K562 (cell line): ENCODE data around the gene PLA2G4D. TPM values are rescaled to one million over a fixed set of nuclear protein-coding genes. Genes with fewer than 3 reads are reported as not detected.

Experiments
- ATAC-seq: fragments of 200-7000 bp; cut with Tn5 transposase; 3 replicates; pipeline ENCODE4 v1.9.1; 2020; ENCODE audit warnings: moderate library complexity
- BruUV-seq: library from RNA; stranded (reverse); fragments of 400-500 nt; replicated peaks from 2 replicates; lab custom pipeline; 2021; lab: Mats Ljungman, UMichigan
- CTCF ChIA-PET: fragments of 300-600 bp; formaldehyde crosslinking; extraction: SDS; loops from one replicate; lab custom pipeline; 2021; ENCODE audit warnings: low intra/inter-chr PET ratio; lab: Yijun Ruan, JAX
- POLR2A ChIA-PET: fragments of 300-600, 350-650 bp; sonication (Branson Sonifier 250); formaldehyde crosslinking; extraction: SDS; loops from one replicate; lab custom pipeline; 2021; ENCODE audit warnings: antibody characterized with exemption, inconsistent platforms; lab: Yijun Ruan, JAX
- DNase-seq, 4 experiments: peaks; one replicate each; pipeline versions ENCODE4 v3.0.0 to v3.0.0-alpha.2; 2011 to 2018; ENCODE audit warnings: low spot score in 3 of 4, mixed read lengths in 3 of 4; ENCODE audit errors: extremely low read depth in 1 of 4
- FAIRE-seq: peaks from 2 replicates; lab custom pipeline; 2011; peaks lifted over from hg19 to GRCh38; lab: Jason Lieb, UNC
- H2AFZ ChIP-seq: 2 replicates; pipeline ENCODE4 v1.6.0; 2011; ENCODE audit warnings: low read depth, low read length, control low read depth, inconsistent platforms
- H3K27ac ChIP-seq: fragments of 200-600 bp; 3 replicates; pipeline ENCODE4 v1.8.0; 2011; ENCODE audit warnings: low read depth, mild to moderate bottlenecking, control low read depth, inconsistent platforms, low read length, moderate library complexity, mixed read lengths; ENCODE audit errors: extremely low read depth
- H3K27me3 ChIP-seq, 2 experiments: fragments of 300-600 bp in 1 of 2; 2 replicates in 1 of 2; 3 replicates in 1 of 2; pipeline versions ENCODE4 v1.6.0 to v1.8.0; 2011; ENCODE audit warnings: inconsistent platforms in 2 of 2, low read length in 2 of 2, mild to moderate bottlenecking in 1 of 2, mixed read lengths in 1 of 2, moderate library complexity in 1 of 2; ENCODE audit not compliant: control insufficient read depth in 2 of 2, insufficient read depth in 2 of 2
- H3K36me3 ChIP-seq: fragments of 300-600 bp; 3 replicates; pipeline ENCODE4 v1.8.0; 2011; ENCODE audit warnings: mild to moderate bottlenecking, low read length, inconsistent platforms; ENCODE audit not compliant: control insufficient read depth, insufficient read depth
- H3K4me1 ChIP-seq, 2 experiments: fragments of 200-600 bp in 1 of 2; replicated peaks in 1 of 2; 2 replicates in 1 of 2; 3 replicates in 1 of 2; pipeline versions ENCODE4 v1.5.1 to v1.8.0; 2011; ENCODE audit warnings: inconsistent platforms in 2 of 2, low read length in 2 of 2, mild to moderate bottlenecking in 1 of 2, mixed read lengths in 1 of 2, moderate library complexity in 1 of 2; ENCODE audit not compliant: control insufficient read depth in 2 of 2, insufficient read depth in 2 of 2
- H3K4me2 ChIP-seq: 2 replicates; pipeline ENCODE4 v1.6.1; 2011; ENCODE audit warnings: low read length, control low read depth, inconsistent platforms, mixed read lengths; ENCODE audit not compliant: insufficient read depth
- H3K4me3 ChIP-seq: fragments of 200-600 bp; sonication (generic), shearing (Covaris generic); 2 replicates; pipeline ENCODE4 v1.5.1; 2016; ENCODE audit warnings: control low read depth, inconsistent platforms
- H3K79me2 ChIP-seq: fragments of 200-600 bp; 3 replicates; pipeline ENCODE4 v1.8.0; 2011; ENCODE audit warnings: low read length, inconsistent platforms; ENCODE audit not compliant: control insufficient read depth, insufficient read depth
- H3K9ac ChIP-seq, 2 experiments: 2 replicates each; pipeline versions ENCODE4 v1.6.0 to v1.6.1; 2011; ENCODE audit warnings: low read depth in 2 of 2, low read length in 2 of 2, control low read depth in 1 of 2, inconsistent platforms in 1 of 2, mild to moderate bottlenecking in 1 of 2, mixed read lengths in 1 of 2; ENCODE audit not compliant: insufficient read depth in 1 of 2
- H3K9me1 ChIP-seq: one replicate; pipeline ENCODE4 v1.6.0; 2011; ENCODE audit warnings: inconsistent platforms, mild to moderate bottlenecking, low read length, moderate library complexity; ENCODE audit not compliant: control insufficient read depth, insufficient read depth
- H3K9me3 ChIP-seq: replicated peaks from 2 replicates; pipeline ENCODE4 v1.5.1; 2011; ENCODE audit warnings: low read depth, low read length, inconsistent platforms; ENCODE audit not compliant: control insufficient read depth, insufficient read depth
- H4K20me1 ChIP-seq: replicated peaks from 2 replicates; pipeline ENCODE4 v1.6.1; 2011; ENCODE audit warnings: low read length, inconsistent platforms, mixed read lengths; ENCODE audit not compliant: control insufficient read depth, insufficient read depth
- CBX8 ChIP-seq: fragments of 200-600 bp; sonication (generic); IDR thresholded peaks from 2 replicates; pipeline ENCODE4 v1.6.1; 2012; ENCODE audit warnings: borderline replicate concordance, mixed run types, low read depth, mild to moderate bottlenecking, moderate library complexity, mixed read lengths, low read length, control low read depth, inconsistent platforms; ENCODE audit not compliant: poor library complexity, severe bottlenecking; ENCODE audit errors: extremely low read depth
- E2F5 ChIP-seq: sonication (generic); formaldehyde crosslinking; IDR thresholded peaks from 2 replicates; pipeline ENCODE4 v1.8.0; 2022; ENCODE audit warnings: mild to moderate bottlenecking, missing genetic modification reagents
- ELF2 ChIP-seq: fragments of 250-450 bp; sonication (Bioruptor Pico); IDR thresholded peaks from 2 replicates; pipeline ENCODE4 v1.5.0; 2021; ENCODE audit warnings: mild to moderate bottlenecking
- ETS2 ChIP-seq: IDR thresholded peaks from 2 replicates; pipeline ENCODE4 v1.6.1; 2016; ENCODE audit warnings: borderline replicate concordance, missing genetic modification characterization, mild to moderate bottlenecking, moderate library complexity, missing compliant biosample characterization; ENCODE audit not compliant: poor library complexity, severe bottlenecking
- FOSL1 ChIP-seq: fragments of 200-800 bp; sonication (Bioruptor generic); conservative IDR thresholded peaks from 2 replicates; pipeline ENCODE4 v1.6.1; 2016; ENCODE audit warnings: missing genetic modification characterization, missing compliant biosample characterization
- HDGF ChIP-seq: fragments of 450-650 bp; IDR thresholded peaks from 2 replicates; pipeline ENCODE4 v1.6.1; 2016
- JUND ChIP-seq, 2 experiments: IDR thresholded peaks; 2 replicates in 1 of 2; 3 replicates in 1 of 2; pipeline ENCODE4 v1.6.1; 2011; ENCODE audit warnings: borderline replicate concordance in 2 of 2, low read depth in 2 of 2, low read length in 2 of 2, improper control_type of control experiment in 1 of 2, missing biosample characterization in 1 of 2, missing genetic modification characterization in 1 of 2, missing genetic modification reagents in 1 of 2
- SREBF1 ChIP-seq: fragments of 150-350 bp; IDR thresholded peaks from 2 replicates; pipeline ENCODE4 v1.6.1; 2014; ENCODE audit warnings: antibody characterized with exemption, low read depth, low read length, borderline replicate concordance
- ZFP30 ChIP-seq: fragments of 250-450 bp; sonication (Bioruptor Pico); IDR thresholded peaks from 2 replicates; pipeline ENCODE4 v1.8.0; 2022; ENCODE audit warnings: moderate library complexity, mild to moderate bottlenecking, inconsistent platforms, borderline replicate concordance
- ZNF124 ChIP-seq: sonication (generic); formaldehyde crosslinking; IDR thresholded peaks from 2 replicates; pipeline ENCODE4 v1.8.1; 2022; ENCODE audit warnings: missing genetic modification reagents
- ZNF717 ChIP-seq: fragments of 250-450 bp; sonication (Bioruptor Pico); IDR thresholded peaks from 2 replicates; pipeline ENCODE4 v1.5.0; 2021
- WGBS: fragments of 100-300 bp; shearing (Covaris generic); methylation state at CpG from one replicate; pipeline ENCODE4 v1.1.6; 2016; ENCODE audit warnings: low coverage, mixed read lengths; ENCODE audit not compliant: insufficient coverage; ENCODE audit errors: missing lambda C conversion rate; 5-methylcytosine and 5-hydroxymethylcytosine counted together
- in situ Hi-C: fragments of 300-500 bp; cut with MboI; formaldehyde crosslinking; loops from 4 replicates; pipeline ENCODE4 v1.15.0; 2018; ENCODE audit warnings: inconsistent platforms, mixed read lengths
- intact Hi-C: fragments of 100-400 bp; cut with micrococcal nuclease; formaldehyde crosslinking; loops from 2 replicates; pipeline ENCODE4 v1.14.2; 2022
- polyA plus RNA-seq, 8 experiments: library from polyadenylated mRNA; depleted of rRNA in 4 of 8; stranded (reverse) in 5 of 8; unstranded in 3 of 8; fragments of >200 nt; fragmentation: Nextera tagmentation in 2 of 8; fragmentation: Illumina TruSeq in 1 of 8; extraction: Ambion mirVana in 2 of 8; extraction: Trizol in 1 of 8; gene quantifications; 2 replicates each; pipeline versions ENCODE4 v1.2.1 to v1.2.3, GENCODE V29; 2011 to 2014; ENCODE audit warnings: inconsistent platforms in 1 of 8, missing spikeins in 1 of 8
- total RNA-seq, 7 experiments: library from RNA; depleted of rRNA in 6 of 7; stranded (reverse); fragments of >200 nt in 6 of 7; fragmentation: Illumina TruSeq in 2 of 7; extraction: Trizol in 2 of 7; gene quantifications; 2 replicates each; pipeline versions ENCODE4 v1.2.1 to v1.2.3, GENCODE V29; 2011 to 2021; ENCODE audit warnings: low replicate concordance in 1 of 7

Gene PLA2G4D
- total and polyA plus RNA-seq, 9 of the 15 experiments (the other 6 are each of a cell fraction or from before 2014, with no cell fraction given) = 0.04 TPM; not detected in 8

GRCh38 chr15:42050484-42051255 is 43.7 kb downstream of the PLA2G4D start:
- BruUV-seq = no TSS peak
- ATAC-seq (no peak), DNase-seq (no peak), FAIRE-seq (no peak)
- ChIA-PET POLR2A (interaction anchor here (0.7 to 1.3 kb wide), 3 partner anchors 13 to 67 kb away, joined by 3 read pairs; no protein-coding TSS in a partner anchor), CTCF (no interaction called here)
- no peak overlapping the region for H2AFZ ChIP-seq
- H3K9me1 ChIP-seq = no peaks in the 10 kb centered on the region
- in situ Hi-C loops (no loop called here), intact Hi-C loops (no loop called here)
- H3K4me2 ChIP-seq = no peak overlapping the region
- no peaks in the 10 kb centered on the region for H3K36me3 ChIP-seq
- no peak overlapping the region for H3K4me3 ChIP-seq
- H3K79me2 ChIP-seq = no peaks in the 10 kb centered on the region
- no peaks in the 10 kb centered on the region; the same call in 1 of the 2 replicates for H4K20me1 ChIP-seq
- H3K9me3 ChIP-seq = no peaks in the 10 kb centered on the region
- no peaks in the 10 kb centered on the region; a peak in 2 of 5 replicates for H3K4me1 ChIP-seq
- H3K9ac ChIP-seq = no peak overlapping the region
- TF ChIP-seq ZNF717 (no peak), FOSL1 (tag) (no peak), ETS2 (tag) (no peak), HDGF (no peak), E2F5 (CRISPR knock-in tag) (no peak), ZFP30 (CRISPR knock-in tag) (no peak), ELF2 (no peak), CBX8 (no peak), ZNF124 (CRISPR knock-in tag) (no peak), JUND (IDR thresholded peaks at IDR 0.05; ENCODE audit: borderline replicate concordance, low read depth, low read length) (no peak), JUND (tag; IDR thresholded peaks at IDR 0.05; ENCODE audit: borderline replicate concordance, low read depth, low read length) (no peak), SREBF1 (no peak)
- TF ChIP-seq, all 486 proteins: peak for 0
- no peak overlapping the region for H3K27ac ChIP-seq
- WGBS = 0% methylated on average over 10 of the region's 10 CpGs
- peaks cover 41 to 54% of the 10 kb centered on the region in 2 experiments for H3K27me3 ChIP-seq
